Stomach (tissue), 4 donors: ENCODE data around the gene SLC4A7.

ENCODE experiments used
- CTCF ChIP-seq, 7 experiments: fragments of 450-650 bp in 4 of 7; fragments of 200-600 bp in 3 of 7; sonication (generic) in 3 of 7; IDR thresholded peaks; one replicate each; pipeline ENCODE4 v1.5.1; 2016 to 2019; ENCODE audit warnings: antibody characterized with exemption in 7 of 7, control low read depth in 2 of 7, mild to moderate bottlenecking in 1 of 7
- EP300 ChIP-seq: sonication (generic); formaldehyde crosslinking; IDR thresholded peaks from one replicate; pipeline ENCODE4 v1.6.1; 2017; ENCODE audit warnings: antibody characterized with exemption
- POLR2A ChIP-seq, 4 donors: fragments of 450-650 bp; IDR thresholded peaks; one replicate each; pipeline ENCODE4 v1.6.1; 2016; ENCODE audit warnings: antibody characterized with exemption in 4 of 4, control low read depth in 2 of 4, mild to moderate bottlenecking in 1 of 4, moderate library complexity in 1 of 4
- POLR2AphosphoS5 ChIP-seq, 3 donors: sonication (generic); formaldehyde crosslinking; IDR thresholded peaks; one replicate each; pipeline ENCODE4 v1.6.1; 2016; ENCODE audit warnings: antibody characterized with exemption in 3 of 3

- TF ChIP-seq EP300 (no peak), POLR2AphosphoS5 (IDR thresholded peaks at IDR 0.05) (no peak), CTCF (IDR thresholded peaks at IDR 0.05) (no peak), POLR2A (IDR thresholded peaks at IDR 0.05) (no peak)
These were observed 96.6 kb downstream of the SLC4A7 start for GRCh38 chr3:27387625-27388024.
